K562 (cell line): Measurements from ENCODE around the gene CFAP70. TPM values are rescaled to one million over a fixed set of nuclear protein-coding genes. Genes with fewer than 3 reads are reported as not detected.
A peak's percentile ranks its signal among the peaks of the same experiment; 100 is the strongest.

Experiments
- ATAC-seq: fragments of 200-7000 bp; cut with Tn5 transposase; 3 replicates; pipeline ENCODE4 v1.9.1; 2020; ENCODE audit warnings: moderate library complexity
- BruUV-seq: library from RNA; stranded (reverse); fragments of 400-500 nt; replicated peaks from 2 replicates; lab custom pipeline; 2021; lab: Mats Ljungman, UMichigan
- CTCF ChIA-PET: fragments of 300-600 bp; formaldehyde crosslinking; extraction: SDS; loops from one replicate; lab custom pipeline; 2021; ENCODE audit warnings: low intra/inter-chr PET ratio; lab: Yijun Ruan, JAX
- POLR2A ChIA-PET: fragments of 300-600, 350-650 bp; sonication (Branson Sonifier 250); formaldehyde crosslinking; extraction: SDS; loops from one replicate; lab custom pipeline; 2021; ENCODE audit warnings: antibody characterized with exemption, inconsistent platforms; lab: Yijun Ruan, JAX
- DNase-seq, 4 experiments: peaks; one replicate each; pipeline versions ENCODE4 v3.0.0 to v3.0.0-alpha.2; 2011 to 2018; ENCODE audit warnings: low spot score in 3 of 4, mixed read lengths in 3 of 4; ENCODE audit errors: extremely low read depth in 1 of 4
- FAIRE-seq: peaks from 2 replicates; lab custom pipeline; 2011; peaks lifted over from hg19 to GRCh38; lab: Jason Lieb, UNC
- H2AFZ ChIP-seq: 2 replicates; pipeline ENCODE4 v1.6.0; 2011; ENCODE audit warnings: low read depth, low read length, control low read depth, inconsistent platforms
- H3K27ac ChIP-seq: fragments of 200-600 bp; 3 replicates; pipeline ENCODE4 v1.8.0; 2011; ENCODE audit warnings: low read depth, mild to moderate bottlenecking, control low read depth, inconsistent platforms, low read length, moderate library complexity, mixed read lengths; ENCODE audit errors: extremely low read depth
- H3K27me3 ChIP-seq, 2 experiments: fragments of 300-600 bp in 1 of 2; 2 replicates in 1 of 2; 3 replicates in 1 of 2; pipeline versions ENCODE4 v1.6.0 to v1.8.0; 2011; ENCODE audit warnings: inconsistent platforms in 2 of 2, low read length in 2 of 2, mild to moderate bottlenecking in 1 of 2, mixed read lengths in 1 of 2, moderate library complexity in 1 of 2; ENCODE audit not compliant: control insufficient read depth in 2 of 2, insufficient read depth in 2 of 2
- H3K36me3 ChIP-seq: fragments of 300-600 bp; 3 replicates; pipeline ENCODE4 v1.8.0; 2011; ENCODE audit warnings: mild to moderate bottlenecking, low read length, inconsistent platforms; ENCODE audit not compliant: control insufficient read depth, insufficient read depth
- H3K4me1 ChIP-seq, 2 experiments: fragments of 200-600 bp in 1 of 2; replicated peaks in 1 of 2; 2 replicates in 1 of 2; 3 replicates in 1 of 2; pipeline versions ENCODE4 v1.5.1 to v1.8.0; 2011; ENCODE audit warnings: inconsistent platforms in 2 of 2, low read length in 2 of 2, mild to moderate bottlenecking in 1 of 2, mixed read lengths in 1 of 2, moderate library complexity in 1 of 2; ENCODE audit not compliant: control insufficient read depth in 2 of 2, insufficient read depth in 2 of 2
- H3K4me2 ChIP-seq: 2 replicates; pipeline ENCODE4 v1.6.1; 2011; ENCODE audit warnings: low read length, control low read depth, inconsistent platforms, mixed read lengths; ENCODE audit not compliant: insufficient read depth
- H3K4me3 ChIP-seq: fragments of 200-600 bp; sonication (generic), shearing (Covaris generic); 2 replicates; pipeline ENCODE4 v1.5.1; 2016; ENCODE audit warnings: control low read depth, inconsistent platforms
- H3K79me2 ChIP-seq: fragments of 200-600 bp; 3 replicates; pipeline ENCODE4 v1.8.0; 2011; ENCODE audit warnings: low read length, inconsistent platforms; ENCODE audit not compliant: control insufficient read depth, insufficient read depth
- H3K9ac ChIP-seq, 2 experiments: 2 replicates each; pipeline versions ENCODE4 v1.6.0 to v1.6.1; 2011; ENCODE audit warnings: low read depth in 2 of 2, low read length in 2 of 2, control low read depth in 1 of 2, inconsistent platforms in 1 of 2, mild to moderate bottlenecking in 1 of 2, mixed read lengths in 1 of 2; ENCODE audit not compliant: insufficient read depth in 1 of 2
- H3K9me1 ChIP-seq: one replicate; pipeline ENCODE4 v1.6.0; 2011; ENCODE audit warnings: inconsistent platforms, mild to moderate bottlenecking, low read length, moderate library complexity; ENCODE audit not compliant: control insufficient read depth, insufficient read depth
- H3K9me3 ChIP-seq: replicated peaks from 2 replicates; pipeline ENCODE4 v1.5.1; 2011; ENCODE audit warnings: low read depth, low read length, inconsistent platforms; ENCODE audit not compliant: control insufficient read depth, insufficient read depth
- H4K20me1 ChIP-seq: replicated peaks from 2 replicates; pipeline ENCODE4 v1.6.1; 2011; ENCODE audit warnings: low read length, inconsistent platforms, mixed read lengths; ENCODE audit not compliant: control insufficient read depth, insufficient read depth
- CREB5 ChIP-seq: fragments of 250-450 bp; sonication (Bioruptor Pico); IDR thresholded peaks from 2 replicates; pipeline ENCODE4 v1.5.0; 2020; ENCODE audit warnings: mild to moderate bottlenecking
- in situ Hi-C: fragments of 300-500 bp; cut with MboI; formaldehyde crosslinking; loops from 4 replicates; pipeline ENCODE4 v1.15.0; 2018; ENCODE audit warnings: inconsistent platforms, mixed read lengths
- intact Hi-C: fragments of 100-400 bp; cut with micrococcal nuclease; formaldehyde crosslinking; loops from 2 replicates; pipeline ENCODE4 v1.14.2; 2022
- polyA plus RNA-seq, 8 experiments: library from polyadenylated mRNA; depleted of rRNA in 4 of 8; stranded (reverse) in 5 of 8; unstranded in 3 of 8; fragments of >200 nt; fragmentation: Nextera tagmentation in 2 of 8; fragmentation: Illumina TruSeq in 1 of 8; extraction: Ambion mirVana in 2 of 8; extraction: Trizol in 1 of 8; gene quantifications; 2 replicates each; pipeline versions ENCODE4 v1.2.1 to v1.2.3, GENCODE V29; 2011 to 2014; ENCODE audit warnings: inconsistent platforms in 1 of 8, missing spikeins in 1 of 8
- total RNA-seq, 7 experiments: library from RNA; depleted of rRNA in 6 of 7; stranded (reverse); fragments of >200 nt in 6 of 7; fragmentation: Illumina TruSeq in 2 of 7; extraction: Trizol in 2 of 7; gene quantifications; 2 replicates each; pipeline versions ENCODE4 v1.2.1 to v1.2.3, GENCODE V29; 2011 to 2021; ENCODE audit warnings: low replicate concordance in 1 of 7
- TF ChIP-seq, protein P1 (sequence below), 2 experiments: fragments of 450-650 bp; formaldehyde crosslinking in 1 of 2; IDR thresholded peaks; 2 replicates each; pipeline versions ENCODE4 v1.4.0 to v1.6.1; 2014 to 2020; ENCODE audit warnings: mild to moderate bottlenecking in 2 of 2, borderline replicate concordance in 1 of 2, low read depth in 1 of 2

The CFAP70 gene
- total and polyA plus RNA-seq, 9 of the 15 experiments (the other 6 are each of a cell fraction or from before 2014, with no cell fraction given) = 0.27 to 1.6 (median 0.86) TPM

DNA sequence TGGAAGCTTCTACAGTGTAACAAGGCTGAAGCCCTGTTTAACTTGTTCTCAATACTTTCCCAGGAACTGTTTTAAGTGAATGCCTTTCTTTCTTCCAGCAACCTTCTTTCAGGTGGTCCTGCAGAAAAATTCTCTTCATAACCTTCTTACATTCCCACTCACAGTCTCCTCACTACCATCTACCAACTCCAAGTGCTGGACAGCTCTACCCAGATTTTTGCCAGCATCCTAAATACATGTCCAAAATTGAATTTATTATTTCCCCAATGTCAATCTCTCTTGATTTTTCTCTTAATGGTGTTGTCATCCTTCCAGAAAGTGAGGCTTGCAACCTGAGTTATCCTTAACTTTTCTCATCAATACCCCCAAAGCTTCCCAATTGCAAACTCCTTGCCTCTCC, 48.2 kb downstream of the CFAP70 start:
- POLR2A ChIA-PET = interaction anchor here (0.7 to 1.4 kb wide), 2 partner anchors 13 to 76 kb away, joined by 3 read pairs; no protein-coding TSS in a partner anchor
- no peak overlapping the region for H2AFZ ChIP-seq
- H3K9ac ChIP-seq = no peak overlapping the region
- no peaks in the 10 kb centered on the region for H3K9me1 ChIP-seq
- FAIRE-seq = no peak
- no peaks in the 10 kb centered on the region for H3K27me3 ChIP-seq
- CTCF ChIA-PET = no interaction called here
- H3K9me3 ChIP-seq = peaks cover 8% of the 10 kb centered on the region; the same call in 1 of the 2 replicates
- no peaks in the 10 kb centered on the region for H3K4me1 ChIP-seq
- DNase-seq = no peak
- ATAC-seq = no peak
- H3K4me3 ChIP-seq = no peak overlapping the region
- TF ChIP-seq CREB5 (CRISPR knock-in tag) = no peak
- TF ChIP-seq, protein P1, sequence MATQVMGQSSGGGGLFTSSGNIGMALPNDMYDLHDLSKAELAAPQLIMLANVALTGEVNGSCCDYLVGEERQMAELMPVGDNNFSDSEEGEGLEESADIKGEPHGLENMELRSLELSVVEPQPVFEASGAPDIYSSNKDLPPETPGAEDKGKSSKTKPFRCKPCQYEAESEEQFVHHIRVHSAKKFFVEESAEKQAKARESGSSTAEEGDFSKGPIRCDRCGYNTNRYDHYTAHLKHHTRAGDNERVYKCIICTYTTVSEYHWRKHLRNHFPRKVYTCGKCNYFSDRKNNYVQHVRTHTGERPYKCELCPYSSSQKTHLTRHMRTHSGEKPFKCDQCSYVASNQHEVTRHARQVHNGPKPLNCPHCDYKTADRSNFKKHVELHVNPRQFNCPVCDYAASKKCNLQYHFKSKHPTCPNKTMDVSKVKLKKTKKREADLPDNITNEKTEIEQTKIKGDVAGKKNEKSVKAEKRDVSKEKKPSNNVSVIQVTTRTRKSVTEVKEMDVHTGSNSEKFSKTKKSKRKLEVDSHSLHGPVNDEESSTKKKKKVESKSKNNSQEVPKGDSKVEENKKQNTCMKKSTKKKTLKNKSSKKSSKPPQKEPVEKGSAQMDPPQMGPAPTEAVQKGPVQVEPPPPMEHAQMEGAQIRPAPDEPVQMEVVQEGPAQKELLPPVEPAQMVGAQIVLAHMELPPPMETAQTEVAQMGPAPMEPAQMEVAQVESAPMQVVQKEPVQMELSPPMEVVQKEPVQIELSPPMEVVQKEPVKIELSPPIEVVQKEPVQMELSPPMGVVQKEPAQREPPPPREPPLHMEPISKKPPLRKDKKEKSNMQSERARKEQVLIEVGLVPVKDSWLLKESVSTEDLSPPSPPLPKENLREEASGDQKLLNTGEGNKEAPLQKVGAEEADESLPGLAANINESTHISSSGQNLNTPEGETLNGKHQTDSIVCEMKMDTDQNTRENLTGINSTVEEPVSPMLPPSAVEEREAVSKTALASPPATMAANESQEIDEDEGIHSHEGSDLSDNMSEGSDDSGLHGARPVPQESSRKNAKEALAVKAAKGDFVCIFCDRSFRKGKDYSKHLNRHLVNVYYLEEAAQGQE (IDR thresholded peaks at IDR 0.05; ENCODE audit: borderline replicate concordance) = peak; percentile 42
- TF ChIP-seq, protein P1 (CRISPR knock-in tag; IDR thresholded peaks at IDR 0.05; ENCODE audit: low read depth) = no peak
- H3K27ac ChIP-seq = no peak overlapping the region
- in situ Hi-C loops (no loop called here), intact Hi-C loops (no loop called here)
- no peaks in the 10 kb centered on the region for H3K79me2 ChIP-seq
- H3K4me2 ChIP-seq = no peak overlapping the region
- H4K20me1 ChIP-seq = no peaks in the 10 kb centered on the region
- no peaks in the 10 kb centered on the region for H3K36me3 ChIP-seq
- no TSS peak for BruUV-seq
